ENCODE data around the gene NCK1. TPM values are rescaled to one million over a fixed set of nuclear protein-coding genes. Genes with fewer than 3 reads are reported as not detected.
A peak's percentile ranks its signal among the peaks of the same experiment; 100 is the strongest.
"Not testable (repeated sequence)": the region's sequence is repeated elsewhere in the genome, so short reads cannot be mapped to it uniquely, and the experiment has no call there.

Gene NCK1
- total and polyA plus RNA-seq, 10 of the 15 experiments (the other 5 are each of a cell fraction or from before 2014, with no cell fraction given) = 15.6 to 33.4 (median 25.0) TPM

GRCh38 chr3:136902530-136902929 is 40.5 kb downstream of the NCK1 start:
- peak; percentile 64 for TF ChIP-seq SPI1 (IDR thresholded peaks at IDR 0.05; ENCODE audit: borderline replicate concordance, insufficient read depth, low read depth, low read length)
- H3K9ac ChIP-seq (ENCODE audit: control insufficient read depth, insufficient read depth, low read length); RAD21 ChIA-PET (ENCODE audit: unreplicated experiment); BruUV-seq (replicated peaks); H3K4me3 ChIP-seq; H4K20me1 ChIP-seq (ENCODE audit: control insufficient read depth, insufficient read depth); DNase-seq (ENCODE audit: low read depth, low spot score); H3K4me2 ChIP-seq (ENCODE audit: control insufficient read depth, insufficient read depth); H3K36me3 ChIP-seq (ENCODE audit: control insufficient read depth in 2 of 2, insufficient read depth in 2 of 2, low read length in 1 of 2); H3K27ac ChIP-seq (ENCODE audit: control insufficient read depth, insufficient read depth); intact Hi-C loops (cut with micrococcal nuclease; ENCODE audit: unreplicated experiment); H2AFZ ChIP-seq (ENCODE audit: control insufficient read depth, low read depth, low read length); H3K27me3 ChIP-seq (replicated peaks in 1 of 2; ENCODE audit: control insufficient read depth in 2 of 2, insufficient read depth in 2 of 2, low read length in 1 of 2); CTCF ChIA-PET; in situ Hi-C loops (cut with MboI); H3K4me1 ChIP-seq (ENCODE audit: control insufficient read depth, insufficient read depth, low read length): not testable (repeated sequence)
- H3K9me3 ChIP-seq (replicated peaks; ENCODE audit: control insufficient read depth, insufficient read depth, low read length) = peaks cover 22% of the 10 kb centered on the region
- peaks cover 69% of the 10 kb centered on the region for H3K79me2 ChIP-seq (ENCODE audit: control insufficient read depth, insufficient read depth, low read length)
- WGBS (ENCODE audit: insufficient coverage, insufficient replicate concordance, low lambda C conversion rate, missing lambda C conversion rate) = 95% methylated on average over 1 of the region's 1 CpG
- POLR2A ChIA-PET = interaction anchor here (0.6 kb wide), 1 partner anchor 14 kb away, joined by 4 read pairs; no protein-coding TSS in a partner anchor
- ATAC-seq (peak; percentile 31; the same call in 1 of the 3 replicates), FAIRE-seq (peak; percentile 84)
- SMC1A ChIA-PET (ENCODE audit: uncharacterized antibody, unreplicated experiment) = interaction anchor here (0.9 kb wide), 1 partner anchor 8 kb away, joined by 3 read pairs; no protein-coding TSS in a partner anchor

- no peak for FAIRE-seq
- ChIA-PET CTCF (interaction anchor here (0.6 to 0.7 kb wide), 2 partner anchors 50 to 1654 kb away, joined by 3 read pairs; no protein-coding TSS in a partner anchor), SMC1A (ENCODE audit: uncharacterized antibody, unreplicated experiment) (no interaction called here), POLR2A (no interaction called here), RAD21 (ENCODE audit: unreplicated experiment) (no interaction called here)
- Histone ChIP-seq H3K4me1 (ENCODE audit: control insufficient read depth, insufficient read depth, low read length) (peaks cover under 1% of the 10 kb centered on the region), H3K4me2 (ENCODE audit: control insufficient read depth, insufficient read depth) (no peak overlapping the region), H3K79me2 (ENCODE audit: control insufficient read depth, insufficient read depth, low read length) (peaks cover 79% of the 10 kb centered on the region), H3K27ac (ENCODE audit: control insufficient read depth, insufficient read depth) (no peak overlapping the region), H3K9ac (ENCODE audit: control insufficient read depth, insufficient read depth, low read length) (no peak overlapping the region), H4K20me1 (ENCODE audit: control insufficient read depth, insufficient read depth) (no peaks in the 10 kb centered on the region), H3K9me3 (replicated peaks; ENCODE audit: control insufficient read depth, insufficient read depth, low read length) (peaks cover 22% of the 10 kb centered on the region), H2AFZ (ENCODE audit: control insufficient read depth, low read depth, low read length) (no peak overlapping the region), H3K36me3 (ENCODE audit: control insufficient read depth in 2 of 2, insufficient read depth in 2 of 2, low read length in 1 of 2) (no peaks in the 10 kb centered on the region), H3K27me3 (replicated peaks in 1 of 2; ENCODE audit: control insufficient read depth in 2 of 2, insufficient read depth in 2 of 2, low read length in 1 of 2) (no peaks in the 10 kb centered on the region), H3K4me3 (no peak overlapping the region)
- 50% methylated on average over 1 of the region's 1 CpG for WGBS (ENCODE audit: insufficient coverage, insufficient replicate concordance, low lambda C conversion rate, missing lambda C conversion rate)
- no peak for DNase-seq (ENCODE audit: low read depth, low spot score)
- in situ Hi-C loops (cut with MboI) = no loop called here
- intact Hi-C loops (cut with micrococcal nuclease; ENCODE audit: unreplicated experiment) = no loop called here
- no peak for ATAC-seq
- TF ChIP-seq TCF12 (IDR thresholded peaks at IDR 0.05; ENCODE audit: low read depth, low read length) (no peak), CBX5 (IDR thresholded peaks at IDR 0.05; ENCODE audit: low read depth) (peak; percentile 63)
- no TSS peak for BruUV-seq (replicated peaks)
Measured at GRCh38 chr3:136903899-136904298, 41.9 kb downstream of the NCK1 start.

Measured in GM12878 (cell line).